HepG2 (cell line): ENCODE measurements around the gene SDK1. TPM values are rescaled to one million over a fixed set of nuclear protein-coding genes. Genes with fewer than 3 reads are reported as not detected.

ENCODE experiments used
- ATAC-seq: fragments of 200-7000 bp; cut with Tn5 transposase; 3 replicates; pipeline ENCODE4 v1.9.1; 2020; ENCODE audit warnings: mild to moderate bottlenecking, moderate library complexity
- BruUV-seq: library from RNA; stranded (reverse); fragments of 400-500 nt; replicated peaks from 2 replicates; lab custom pipeline; 2021; lab: Mats Ljungman, UMichigan
- CTCF ChIA-PET: fragments of 300-600 bp; formaldehyde crosslinking; extraction: SDS; loops from one replicate; lab custom pipeline; 2021; ENCODE audit warnings: low total read pairs, inconsistent platforms, low intra/inter-chr PET ratio; lab: Yijun Ruan, JAX
- POLR2A ChIA-PET: fragments of 350-600 bp; sonication (Branson Sonifier 250); formaldehyde crosslinking; loops from one replicate; lab custom pipeline; 2020; ENCODE audit warnings: antibody characterized with exemption, inconsistent platforms; lab: Yijun Ruan, JAX
- DNase-seq: peaks from one replicate; pipeline ENCODE4 v3.0.0-alpha.2; 2015; ENCODE audit warnings: low spot score
- FAIRE-seq: peaks from 3 replicates; lab custom pipeline; 2011; peaks lifted over from hg19 to GRCh38; lab: Jason Lieb, UNC
- H2AFZ ChIP-seq: one replicate; pipeline ENCODE4 v1.6.1; 2011; ENCODE audit warnings: low read length, inconsistent platforms
- H3K27ac ChIP-seq: fragments of 300-600 bp; 3 replicates; pipeline ENCODE4 v1.8.0; 2011; ENCODE audit warnings: mixed run types, mild to moderate bottlenecking, mixed read lengths, low read length, inconsistent platforms; ENCODE audit not compliant: insufficient read depth; ENCODE audit errors: extremely low read length
- H3K27me3 ChIP-seq, 2 experiments: fragments of 200-600 bp in 1 of 2; 2 replicates in 1 of 2; 3 replicates in 1 of 2; pipeline versions ENCODE4 v1.6.0 to v1.8.0; 2011; ENCODE audit warnings: low read length in 2 of 2, mild to moderate bottlenecking in 2 of 2, moderate library complexity in 2 of 2, inconsistent platforms in 1 of 2; ENCODE audit not compliant: insufficient read depth in 2 of 2, control insufficient read depth in 1 of 2
- H3K36me3 ChIP-seq, 2 experiments: fragments of 200-600 bp in 1 of 2; replicated peaks in 1 of 2; 2 replicates in 1 of 2; 3 replicates in 1 of 2; pipeline versions ENCODE4 v1.5.1 to v1.8.0; 2011; ENCODE audit warnings: low read length in 2 of 2, inconsistent platforms in 1 of 2; ENCODE audit not compliant: insufficient read depth in 2 of 2, control insufficient read depth in 1 of 2
- H3K4me1 ChIP-seq: 2 replicates; pipeline ENCODE4 v1.5.1; 2012; ENCODE audit warnings: low read length, inconsistent platforms; ENCODE audit not compliant: insufficient read depth
- H3K4me2 ChIP-seq: 2 replicates; pipeline ENCODE4 v1.6.0; 2011; ENCODE audit warnings: low read depth, low read length, inconsistent platforms
- H3K4me3 ChIP-seq, 3 experiments: fragments of 200-600 bp in 1 of 3; sonication (generic), shearing (Covaris generic) in 1 of 3; replicated peaks in 1 of 3; 2 replicates each; pipeline ENCODE4 v1.5.1; 2011 to 2016; ENCODE audit warnings: low read length in 3 of 3, inconsistent platforms in 2 of 3, low read depth in 2 of 3, mild to moderate bottlenecking in 2 of 3, control low read depth in 1 of 3, mixed read lengths in 1 of 3; ENCODE audit not compliant: insufficient read depth in 1 of 3
- H3K79me2 ChIP-seq: one replicate; pipeline ENCODE4 v1.6.1; 2011; ENCODE audit warnings: low read length, inconsistent platforms; ENCODE audit not compliant: insufficient read depth
- H3K9ac ChIP-seq: 2 replicates; pipeline ENCODE4 v1.6.0; 2011; ENCODE audit warnings: mild to moderate bottlenecking, low read depth, low read length, inconsistent platforms; ENCODE audit not compliant: insufficient read depth
- H3K9me3 ChIP-seq: 2 replicates; pipeline ENCODE4 v1.5.1; 2012; ENCODE audit warnings: mild to moderate bottlenecking, low read length
- H4K20me1 ChIP-seq: 2 replicates; pipeline ENCODE4 v1.6.0; 2011; ENCODE audit warnings: inconsistent platforms, mild to moderate bottlenecking, low read length, moderate library complexity; ENCODE audit not compliant: insufficient read depth
- BCL6 ChIP-seq: IDR thresholded peaks from 2 replicates; pipeline ENCODE4 v1.6.1; 2016; ENCODE audit warnings: missing genetic modification reagents, missing compliant biosample characterization
- HMG20A ChIP-seq: IDR thresholded peaks from 2 replicates; pipeline ENCODE4 v1.6.1; 2016; ENCODE audit warnings: borderline replicate concordance
- HOXA9 ChIP-seq: sonication (generic); formaldehyde crosslinking; IDR thresholded peaks from 2 replicates; pipeline ENCODE4 v1.8.1; 2022; ENCODE audit warnings: missing genetic modification reagents, mild to moderate bottlenecking, moderate library complexity, borderline replicate concordance
- JARID2 ChIP-seq: sonication (generic); formaldehyde crosslinking; IDR thresholded peaks from 2 replicates; pipeline ENCODE4 v1.8.1; 2023; ENCODE audit warnings: missing genetic modification reagents, inconsistent platforms; ENCODE audit not compliant: insufficient replicate concordance
- TP53 ChIP-seq: sonication (generic); formaldehyde crosslinking; conservative IDR thresholded peaks from 2 replicates; pipeline ENCODE4 v1.4.0; 2020; ENCODE audit warnings: missing genetic modification reagents
- ZBTB3 ChIP-seq: sonication (generic); formaldehyde crosslinking; IDR thresholded peaks from 2 replicates; pipeline ENCODE4 v1.4.0; 2020; ENCODE audit warnings: low read depth, mild to moderate bottlenecking, moderate library complexity, missing genetic modification reagents, borderline replicate concordance
- ZNF138 ChIP-seq: sonication (generic); formaldehyde crosslinking; IDR thresholded peaks from 2 replicates; pipeline ENCODE4 v1.5.0; 2020; ENCODE audit warnings: mild to moderate bottlenecking, low read depth, missing genetic modification reagents
- ZNF724P ChIP-seq: sonication (generic); formaldehyde crosslinking; IDR thresholded peaks from 2 replicates; pipeline ENCODE4 v1.8.0; 2022; ENCODE audit warnings: missing genetic modification reagents, borderline replicate concordance
- ZNF816 ChIP-seq: sonication (generic); formaldehyde crosslinking; IDR thresholded peaks from 2 replicates; pipeline ENCODE4 v1.8.0; 2022; ENCODE audit warnings: missing genetic modification reagents, mild to moderate bottlenecking, borderline replicate concordance
- WGBS: methylation state at CpG from one replicate; pipeline ENCODE4 v1.1.6; 2017; ENCODE audit warnings: low lambda C conversion rate; 5-methylcytosine and 5-hydroxymethylcytosine counted together
- in situ Hi-C: cut with HindIII; loops from 2 replicates; pipeline ENCODE4 v1.10.0; 2017; ENCODE audit warnings: low pct_unique_long_range_greater_than_20kb; ENCODE audit not compliant: extremely low pct_ligation_motif_present
- intact Hi-C: fragments of 100-400 bp; cut with micrococcal nuclease; formaldehyde crosslinking; loops from one replicate; pipeline ENCODE4 v1.10.0; 2022; ENCODE audit not compliant: unreplicated experiment
- polyA plus RNA-seq, 8 experiments: library from polyadenylated mRNA; depleted of rRNA in 3 of 8; stranded (reverse) in 7 of 8; unstranded in 1 of 8; fragments of >200 nt; fragmentation: Illumina TruSeq in 4 of 8; extraction: Trizol in 4 of 8; gene quantifications; 2 replicates each; pipeline versions ENCODE4 v1.2.1 to v1.2.3, GENCODE V29; 2011 to 2016; ENCODE audit warnings: low read depth in 4 of 8, missing spikeins in 1 of 8, mixed read lengths in 1 of 8; ENCODE audit not compliant: insufficient read depth in 1 of 8
- total RNA-seq, 5 experiments: library from RNA; depleted of rRNA; stranded (reverse); fragments of >200 nt; fragmentation: Illumina TruSeq; extraction: Trizol; gene quantifications; 2 replicates each; pipeline ENCODE4 v1.2.3, GENCODE V29; 2016; ENCODE audit warnings: low read depth in 1 of 5
- TF ChIP-seq, protein P1 (sequence below): sonication (generic); formaldehyde crosslinking; IDR thresholded peaks from 2 replicates; pipeline ENCODE4 v1.5.0; 2020; ENCODE audit warnings: mild to moderate bottlenecking, missing genetic modification reagents
- TF ChIP-seq, protein P2 (sequence below): sonication (generic); formaldehyde crosslinking; IDR thresholded peaks from 2 replicates; pipeline ENCODE4 v1.4.0; 2020; ENCODE audit warnings: missing genetic modification reagents, mild to moderate bottlenecking, borderline replicate concordance
- TF ChIP-seq, protein P3 (sequence below): IDR thresholded peaks from 2 replicates; pipeline ENCODE4 v1.6.1; 2016; ENCODE audit warnings: mild to moderate bottlenecking
- TF ChIP-seq, protein P4 (sequence below): sonication (generic); formaldehyde crosslinking; IDR thresholded peaks from 2 replicates; pipeline ENCODE4 v1.5.0; 2020; ENCODE audit warnings: mild to moderate bottlenecking, missing genetic modification reagents, borderline replicate concordance
- TF ChIP-seq, protein P5 (sequence below): sonication (generic); formaldehyde crosslinking; IDR thresholded peaks from 2 replicates; pipeline ENCODE4 v1.5.1; 2020; ENCODE audit warnings: missing genetic modification reagents, mild to moderate bottlenecking, borderline replicate concordance

The SDK1 gene
- total and polyA plus RNA-seq, 2 of the 13 experiments (the other 11 are each of a cell fraction or from before 2014, with no cell fraction given): 0.35 to 2.4 TPM

DNA sequence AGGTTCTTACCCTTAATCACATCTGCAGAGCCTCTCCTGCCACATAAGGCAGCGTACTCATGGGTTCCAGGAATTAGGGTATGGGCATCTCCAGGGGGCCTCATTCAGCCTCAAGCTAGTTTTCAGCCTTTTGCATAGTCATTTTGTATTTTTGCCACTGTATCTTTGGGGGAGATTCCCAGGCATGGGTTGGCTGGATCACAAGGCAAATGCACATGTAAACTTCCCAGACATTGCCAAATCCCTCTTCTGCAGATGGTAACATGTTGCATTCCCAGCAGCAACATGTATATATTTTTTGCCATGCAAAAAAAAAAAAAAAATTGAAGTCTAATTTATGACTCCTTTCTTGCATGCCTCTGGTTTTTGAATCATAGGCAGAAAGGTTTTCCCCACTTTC, 785.7 kb downstream of the SDK1 start:
- Histone ChIP-seq H3K79me2 (no peaks in the 10 kb centered on the region), H4K20me1 (no peaks in the 10 kb centered on the region), H3K27me3 (no peaks in the 10 kb centered on the region), H3K4me2 (no peak overlapping the region), H3K36me3 (no peaks in the 10 kb centered on the region), H3K4me1 (no peaks in the 10 kb centered on the region), H3K9ac (no peak overlapping the region), H2AFZ (no peak overlapping the region), H3K27ac (no peak overlapping the region), H3K9me3 (peaks cover 11% of the 10 kb centered on the region; the same call in 1 of the 2 replicates), H3K4me3 (no peak overlapping the region)
- no TSS peak for BruUV-seq
- POLR2A ChIA-PET: no interaction called here
- WGBS: 91% methylated on average over 1 of the region's 1 CpG
- intact Hi-C loops: no loop called here
- in situ Hi-C loops: no loop called here
- FAIRE-seq (no peak), DNase-seq (no peak), ATAC-seq (no peak)
- CTCF ChIA-PET: no interaction called here
- TF ChIP-seq ZNF138 (CRISPR knock-in tag) (no peak), TP53 (CRISPR knock-in tag) (no peak), BCL6 (CRISPR knock-in tag) (no peak), ZNF724P (CRISPR knock-in tag) (no peak), ZNF816 (CRISPR knock-in tag) (no peak), ZBTB3 (no peak), HMG20A (CRISPR knock-in tag) (no peak), JARID2 (no peak), HOXA9 (CRISPR knock-in tag) (no peak)
- TF ChIP-seq, protein P1, sequence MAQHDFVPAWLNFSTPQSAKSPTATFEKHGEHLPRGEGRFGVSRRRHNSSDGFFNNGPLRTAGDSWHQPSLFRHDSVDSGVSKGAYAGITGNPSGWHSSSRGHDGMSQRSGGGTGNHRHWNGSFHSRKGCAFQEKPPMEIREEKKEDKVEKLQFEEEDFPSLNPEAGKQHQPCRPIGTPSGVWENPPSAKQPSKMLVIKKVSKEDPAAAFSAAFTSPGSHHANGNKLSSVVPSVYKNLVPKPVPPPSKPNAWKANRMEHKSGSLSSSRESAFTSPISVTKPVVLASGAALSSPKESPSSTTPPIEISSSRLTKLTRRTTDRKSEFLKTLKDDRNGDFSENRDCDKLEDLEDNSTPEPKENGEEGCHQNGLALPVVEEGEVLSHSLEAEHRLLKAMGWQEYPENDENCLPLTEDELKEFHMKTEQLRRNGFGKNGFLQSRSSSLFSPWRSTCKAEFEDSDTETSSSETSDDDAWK (CRISPR knock-in tag): no peak
- TF ChIP-seq, protein P2, sequence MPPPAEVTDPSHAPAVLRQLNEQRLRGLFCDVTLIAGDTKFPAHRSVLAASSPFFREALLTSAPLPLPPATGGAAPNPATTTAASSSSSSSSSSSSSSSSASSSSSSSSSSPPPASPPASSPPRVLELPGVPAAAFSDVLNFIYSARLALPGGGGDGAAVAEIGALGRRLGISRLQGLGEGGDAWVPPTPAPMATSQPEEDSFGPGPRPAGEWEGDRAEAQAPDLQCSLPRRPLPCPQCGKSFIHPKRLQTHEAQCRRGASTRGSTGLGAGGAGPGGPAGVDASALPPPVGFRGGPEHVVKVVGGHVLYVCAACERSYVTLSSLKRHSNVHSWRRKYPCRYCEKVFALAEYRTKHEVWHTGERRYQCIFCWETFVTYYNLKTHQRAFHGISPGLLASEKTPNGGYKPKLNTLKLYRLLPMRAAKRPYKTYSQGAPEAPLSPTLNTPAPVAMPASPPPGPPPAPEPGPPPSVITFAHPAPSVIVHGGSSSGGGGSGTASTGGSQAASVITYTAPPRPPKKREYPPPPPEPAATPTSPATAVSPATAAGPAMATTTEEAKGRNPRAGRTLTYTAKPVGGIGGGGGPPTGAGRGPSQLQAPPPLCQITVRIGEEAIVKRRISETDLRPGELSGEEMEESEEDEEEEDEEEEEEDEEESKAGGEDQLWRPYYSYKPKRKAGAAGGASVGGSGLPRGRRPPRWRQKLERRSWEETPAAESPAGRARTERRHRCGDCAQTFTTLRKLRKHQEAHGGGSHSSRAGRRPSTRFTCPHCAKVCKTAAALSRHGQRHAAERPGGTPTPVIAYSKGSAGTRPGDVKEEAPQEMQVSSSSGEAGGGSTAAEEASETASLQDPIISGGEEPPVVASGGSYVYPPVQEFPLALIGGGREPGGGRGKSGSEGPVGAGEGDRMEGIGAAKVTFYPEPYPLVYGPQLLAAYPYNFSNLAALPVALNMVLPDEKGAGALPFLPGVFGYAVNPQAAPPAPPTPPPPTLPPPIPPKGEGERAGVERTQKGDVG (CRISPR knock-in tag): no peak
- TF ChIP-seq, protein P3, sequence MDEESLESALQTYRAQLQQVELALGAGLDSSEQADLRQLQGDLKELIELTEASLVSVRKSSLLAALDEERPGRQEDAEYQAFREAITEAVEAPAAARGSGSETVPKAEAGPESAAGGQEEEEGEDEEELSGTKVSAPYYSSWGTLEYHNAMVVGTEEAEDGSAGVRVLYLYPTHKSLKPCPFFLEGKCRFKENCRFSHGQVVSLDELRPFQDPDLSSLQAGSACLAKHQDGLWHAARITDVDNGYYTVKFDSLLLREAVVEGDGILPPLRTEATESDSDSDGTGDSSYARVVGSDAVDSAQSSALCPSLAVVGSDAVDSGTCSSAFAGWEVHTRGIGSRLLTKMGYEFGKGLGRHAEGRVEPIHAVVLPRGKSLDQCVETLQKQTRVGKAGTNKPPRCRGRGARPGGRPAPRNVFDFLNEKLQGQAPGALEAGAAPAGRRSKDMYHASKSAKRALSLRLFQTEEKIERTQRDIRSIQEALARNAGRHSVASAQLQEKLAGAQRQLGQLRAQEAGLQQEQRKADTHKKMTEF (CRISPR knock-in tag): no peak
- TF ChIP-seq, protein P4, sequence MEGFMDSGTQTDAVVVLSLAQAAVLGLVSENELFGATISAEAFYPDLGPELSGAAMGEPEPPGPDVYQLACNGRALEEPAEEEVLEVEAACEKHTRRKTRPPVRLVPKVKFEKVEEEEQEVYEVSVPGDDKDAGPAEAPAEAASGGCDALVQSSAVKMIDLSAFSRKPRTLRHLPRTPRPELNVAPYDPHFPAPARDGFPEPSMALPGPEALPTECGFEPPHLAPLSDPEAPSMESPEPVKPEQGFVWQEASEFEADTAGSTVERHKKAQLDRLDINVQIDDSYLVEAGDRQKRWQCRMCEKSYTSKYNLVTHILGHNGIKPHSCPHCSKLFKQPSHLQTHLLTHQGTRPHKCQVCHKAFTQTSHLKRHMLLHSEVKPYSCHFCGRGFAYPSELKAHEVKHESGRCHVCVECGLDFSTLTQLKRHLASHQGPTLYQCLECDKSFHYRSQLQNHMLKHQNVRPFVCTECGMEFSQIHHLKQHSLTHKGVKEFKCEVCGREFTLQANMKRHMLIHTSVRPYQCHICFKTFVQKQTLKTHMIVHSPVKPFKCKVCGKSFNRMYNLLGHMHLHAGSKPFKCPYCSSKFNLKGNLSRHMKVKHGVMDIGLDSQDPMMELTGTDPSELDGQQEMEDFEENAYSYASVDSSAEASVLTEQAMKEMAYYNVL (CRISPR knock-in tag): no peak
- TF ChIP-seq, protein P5, sequence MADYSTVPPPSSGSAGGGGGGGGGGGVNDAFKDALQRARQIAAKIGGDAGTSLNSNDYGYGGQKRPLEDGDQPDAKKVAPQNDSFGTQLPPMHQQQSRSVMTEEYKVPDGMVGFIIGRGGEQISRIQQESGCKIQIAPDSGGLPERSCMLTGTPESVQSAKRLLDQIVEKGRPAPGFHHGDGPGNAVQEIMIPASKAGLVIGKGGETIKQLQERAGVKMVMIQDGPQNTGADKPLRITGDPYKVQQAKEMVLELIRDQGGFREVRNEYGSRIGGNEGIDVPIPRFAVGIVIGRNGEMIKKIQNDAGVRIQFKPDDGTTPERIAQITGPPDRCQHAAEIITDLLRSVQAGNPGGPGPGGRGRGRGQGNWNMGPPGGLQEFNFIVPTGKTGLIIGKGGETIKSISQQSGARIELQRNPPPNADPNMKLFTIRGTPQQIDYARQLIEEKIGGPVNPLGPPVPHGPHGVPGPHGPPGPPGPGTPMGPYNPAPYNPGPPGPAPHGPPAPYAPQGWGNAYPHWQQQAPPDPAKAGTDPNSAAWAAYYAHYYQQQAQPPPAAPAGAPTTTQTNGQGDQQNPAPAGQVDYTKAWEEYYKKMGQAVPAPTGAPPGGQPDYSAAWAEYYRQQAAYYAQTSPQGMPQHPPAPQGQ (CRISPR knock-in tag): no peak
